ENCODE results near the gene RAI14.
A peak's percentile ranks its signal among the peaks of the same experiment; 100 is the strongest.
"Not testable (repeated sequence)": the region's sequence is repeated elsewhere in the genome, so short reads cannot be mapped to it uniquely, and the experiment has no call there.

RAI14 gene

GRCh38 chr5:34822956-34823715, 167.0 kb downstream of the RAI14 start:
- TF ChIP-seq ZNF274 (IDR thresholded peaks at IDR 0.05; ENCODE audit: low read depth, low read length), result no peak
- no peak overlapping the region for H3K4me3 ChIP-seq (ENCODE audit: low read length)

- TF ChIP-seq ZNF274 (IDR thresholded peaks at IDR 0.05; ENCODE audit: low read depth, low read length), result no peak
- H3K4me3 ChIP-seq (ENCODE audit: low read length), result no peak overlapping the region
Observed at GRCh38 chr5:34826347-34826746, 170.2 kb downstream of the RAI14 start.

DNA sequence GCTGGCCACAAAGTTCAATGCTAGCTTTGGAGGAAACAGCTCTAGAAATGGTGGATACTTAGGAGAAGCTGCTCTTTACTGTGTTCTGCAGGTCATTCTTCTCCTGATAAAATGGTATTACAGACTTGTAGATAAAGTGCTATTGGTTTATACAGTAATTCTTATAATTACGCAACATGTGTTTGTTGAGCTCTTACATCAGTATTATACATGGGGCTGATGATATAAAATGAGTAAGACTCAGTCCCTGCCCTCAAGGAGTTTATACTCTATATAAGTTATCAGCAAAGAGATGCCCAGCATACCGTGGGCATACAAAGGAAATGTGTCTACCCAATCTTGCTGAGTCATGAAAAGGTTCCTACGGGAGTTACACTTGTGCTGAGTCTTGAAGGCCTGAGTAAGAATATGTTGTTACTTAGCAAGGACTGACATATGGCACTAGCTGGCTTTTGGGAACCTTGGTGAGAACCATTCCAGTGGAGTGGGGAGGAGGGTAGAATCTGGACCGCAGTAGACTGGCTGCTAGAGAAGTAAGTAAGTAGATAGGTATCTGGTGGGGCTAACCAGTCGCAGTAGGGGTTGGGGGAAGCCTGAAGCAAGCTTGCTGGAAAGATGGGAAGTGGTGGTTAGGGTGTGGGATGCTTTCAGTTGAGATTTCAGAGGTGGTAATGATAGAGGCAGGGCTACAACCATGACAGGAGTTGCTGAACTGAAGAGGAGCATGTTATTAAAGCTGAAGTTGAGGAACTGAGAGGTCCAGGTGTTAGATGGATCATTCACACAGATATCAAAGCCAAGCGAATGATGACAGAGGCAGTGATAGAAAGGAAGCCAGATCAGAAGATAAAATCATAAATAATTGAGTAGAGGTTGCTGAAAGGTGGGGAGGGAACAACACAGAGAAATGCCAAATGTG, 171.7 kb downstream of the RAI14 start:
- TF ChIP-seq ZNF274 (IDR thresholded peaks at IDR 0.05; ENCODE audit: low read depth, low read length), result no peak
- no peak overlapping the region for H3K4me3 ChIP-seq (ENCODE audit: low read length)

- H3K4me3 ChIP-seq (ENCODE audit: low read length), result not testable (repeated sequence)
Observed at GRCh38 chr5:34830827-34831226, 174.7 kb downstream of the RAI14 start.

DNA sequence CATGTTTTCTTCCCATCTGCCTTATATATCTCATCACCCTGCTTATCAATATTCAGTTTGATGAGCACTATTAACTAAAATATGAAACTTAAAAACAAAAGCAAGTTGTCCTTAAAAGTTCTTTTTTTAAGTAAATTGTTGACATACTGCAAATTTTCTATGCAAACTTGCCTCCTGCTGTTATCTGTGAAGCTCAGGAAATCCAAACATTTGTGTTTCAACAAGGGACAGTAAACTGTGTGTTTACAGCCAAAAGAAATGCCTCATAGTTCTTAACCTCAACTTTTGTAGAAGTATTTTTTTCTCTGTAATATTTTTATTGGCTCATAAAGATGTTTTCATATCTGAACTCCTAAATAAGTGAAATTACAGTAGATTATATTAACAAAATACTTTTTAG, 175.2 kb downstream of the RAI14 start:
- no peak overlapping the region for H3K4me3 ChIP-seq (ENCODE audit: low read length)
- no peak for TF ChIP-seq ZNF274 (IDR thresholded peaks at IDR 0.05; ENCODE audit: low read depth, low read length)

GRCh38 chr5:34832568-34832967, 176.4 kb downstream of the RAI14 start:
- no peak for TF ChIP-seq ZNF274 (IDR thresholded peaks at IDR 0.05; ENCODE audit: low read depth, low read length)
- H3K4me3 ChIP-seq (ENCODE audit: low read length), result no peak overlapping the region

GRCh38 chr5:34833090-34833489, 177.0 kb downstream of the RAI14 start:
- H3K4me3 ChIP-seq (ENCODE audit: low read length), result no peak overlapping the region
- no peak for TF ChIP-seq ZNF274 (IDR thresholded peaks at IDR 0.05; ENCODE audit: low read depth, low read length)

GRCh38 chr5:34833976-34834793, 178.1 kb downstream of the RAI14 start:
- no peak overlapping the region for H3K4me3 ChIP-seq (ENCODE audit: low read length)
- TF ChIP-seq ZNF274 (IDR thresholded peaks at IDR 0.05; ENCODE audit: low read depth, low read length), result no peak

- H3K4me3 ChIP-seq (ENCODE audit: low read length), result no peak overlapping the region
- no peak for TF ChIP-seq ZNF274 (IDR thresholded peaks at IDR 0.05; ENCODE audit: low read depth, low read length)
Observed at GRCh38 chr5:34834794-34835089, 178.6 kb downstream of the RAI14 start.

DNA sequence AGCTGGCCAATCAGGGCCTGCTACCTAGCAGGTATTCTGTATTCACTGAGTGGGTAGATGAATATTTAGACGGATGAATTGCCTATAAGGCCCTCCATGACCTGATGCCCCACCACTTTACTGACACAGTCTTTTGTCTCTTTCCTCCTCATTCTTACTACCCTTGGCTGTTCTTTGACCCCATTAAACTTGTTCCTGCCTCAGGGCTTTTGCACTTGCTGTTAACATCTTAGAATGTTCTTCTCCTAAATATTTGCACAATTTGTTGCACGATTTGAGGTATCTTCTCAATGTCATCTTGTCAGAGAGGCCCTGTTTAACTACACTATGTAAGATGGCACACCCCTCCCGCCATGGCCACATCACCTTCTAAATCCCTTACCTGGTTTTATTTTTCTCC, 179.5 kb downstream of the RAI14 start:
- no peak overlapping the region for H3K4me3 ChIP-seq (ENCODE audit: low read length)
- TF ChIP-seq ZNF274 (IDR thresholded peaks at IDR 0.05; ENCODE audit: low read depth, low read length), result no peak

- TF ChIP-seq ZNF274 (IDR thresholded peaks at IDR 0.05; ENCODE audit: low read depth, low read length), result no peak
- peak within 1 kb of the TSS; percentile 68 for H3K4me3 ChIP-seq (ENCODE audit: low read length)
Observed at GRCh38 chr5:34838785-34839714, 182.9 kb downstream of the RAI14 start, which contains the start of gene TTC23L. Gene TTC23L, plus strand, starts transcription at chr5:34839164. Its CDS starts 1,508 bp downstream, at chr5:34840672.

GRCh38 chr5:34841816-34842215, 185.7 kb downstream of the RAI14 start:
- H3K4me3 ChIP-seq (ENCODE audit: low read length), result no peak overlapping the region
- no peak for TF ChIP-seq ZNF274 (IDR thresholded peaks at IDR 0.05; ENCODE audit: low read depth, low read length)

DNA sequence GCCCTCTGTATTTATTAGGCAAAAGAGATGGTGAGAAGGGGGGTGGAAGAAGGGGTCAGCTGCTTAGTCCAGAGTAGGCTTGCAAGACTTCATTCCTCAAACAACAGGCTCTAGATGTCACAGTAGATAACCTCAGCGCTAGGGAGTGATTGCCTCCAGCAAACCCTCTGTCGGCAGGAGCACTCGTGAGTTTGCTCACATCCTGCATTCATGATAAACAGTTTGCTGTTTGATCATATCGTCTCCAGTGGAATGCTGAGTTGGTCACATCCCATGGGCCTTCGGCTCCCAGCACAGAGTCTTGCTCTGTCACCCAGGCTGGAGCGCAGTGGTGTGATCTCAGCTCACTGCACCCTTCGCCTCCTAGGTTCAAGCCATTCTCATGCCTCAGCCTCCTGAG, 186.4 kb downstream of the RAI14 start:
- no peak for TF ChIP-seq ZNF274 (IDR thresholded peaks at IDR 0.05; ENCODE audit: low read depth, low read length)
- no peak overlapping the region for H3K4me3 ChIP-seq (ENCODE audit: low read length)
